ENCODE measurements around the gene CYP2C9. TPM values are rescaled to one million over a fixed set of nuclear protein-coding genes. Genes with fewer than 3 reads are reported as not detected.

CYP2C9 gene
- total RNA-seq, 1 donor from 2014 or later, result not detected

DNA sequence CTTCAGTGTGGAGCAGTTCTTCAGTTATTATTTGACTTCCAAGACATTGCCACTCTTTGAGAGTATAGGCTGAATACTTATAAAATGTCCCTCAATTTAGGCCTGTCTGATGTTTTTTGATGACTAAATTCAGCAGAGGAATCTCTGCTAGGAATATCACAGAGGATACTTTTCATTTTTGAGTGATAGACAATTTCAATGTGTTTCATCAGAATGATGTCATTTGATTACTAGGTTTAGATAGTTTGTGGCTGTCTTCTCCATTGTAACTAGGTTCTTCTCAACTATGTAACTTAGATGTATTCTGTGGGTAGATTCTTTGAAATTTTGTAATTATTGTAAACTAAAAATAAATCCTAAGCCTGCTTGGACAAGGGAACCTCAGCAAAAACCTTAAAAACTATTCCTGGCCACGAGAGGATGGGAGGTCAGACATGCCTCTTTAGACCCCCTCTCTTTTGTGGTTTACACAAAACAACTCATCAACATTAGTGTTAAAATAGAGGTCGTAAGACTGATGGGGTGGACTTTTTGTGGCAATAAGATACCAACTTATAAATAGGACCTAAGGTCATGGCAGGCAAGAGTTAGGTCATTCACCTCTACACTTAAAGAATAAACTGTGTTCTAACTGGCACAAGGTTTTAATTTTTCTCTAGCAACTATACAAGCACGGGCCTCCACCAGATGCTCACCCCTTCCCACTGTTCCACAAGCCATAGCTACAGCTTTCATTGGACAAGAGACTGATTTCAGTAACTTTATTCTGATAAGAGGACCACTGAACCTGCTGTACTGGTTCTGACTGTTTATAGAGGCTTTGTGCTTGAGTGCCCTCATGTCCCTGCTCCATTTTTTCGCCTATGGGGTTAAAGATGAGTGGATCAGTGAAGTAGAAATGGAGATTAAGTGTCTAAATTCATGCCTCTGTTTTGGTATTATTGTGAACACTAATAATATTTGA is 97.2 kb downstream of the CYP2C9 start:
- no peak for DNase-seq (ENCODE audit: low read depth)

DNA sequence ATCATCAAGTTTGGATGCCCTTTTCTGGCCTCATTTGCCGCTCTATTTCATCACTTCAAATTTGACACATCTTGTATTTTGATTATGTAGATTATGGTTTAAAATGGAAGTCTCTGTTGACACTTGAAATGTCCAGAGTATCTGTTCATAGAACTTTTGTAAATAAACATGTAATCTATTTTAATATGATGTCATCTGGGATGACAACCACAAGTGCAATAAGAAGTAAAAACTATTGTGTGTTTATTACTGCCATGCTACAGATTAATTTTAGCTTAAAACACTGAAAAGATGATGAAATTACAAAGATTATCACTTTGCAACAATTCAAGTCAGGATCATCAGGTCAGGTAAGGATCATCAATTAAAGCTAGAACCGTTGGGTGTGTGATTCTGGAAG is 100.8 kb downstream of the CYP2C9 start:
- DNase-seq (ENCODE audit: low read depth), result no peak

Other genes with a start within 250 kb of the CYP2C9 start
- 0.08 TPM in 1 of 2 replicates, not detected in the other for gene CYP2C19, start 176.0 kb upstream of the CYP2C9 start, total RNA-seq
- not detected in 2 replicates for gene CYP2C8, start 130.8 kb downstream of the CYP2C9 start, total RNA-seq

Measured in myocyte (in vitro differentiated cells).